BJ (cell line): ENCODE measurements around the gene NARF. TPM values are rescaled to one million over a fixed set of nuclear protein-coding genes. Genes with fewer than 3 reads are reported as not detected.

Experiments
- CTCF ChIA-PET: fragments of 350-600 bp; formaldehyde crosslinking; extraction: SDS; loops from one replicate; lab custom pipeline; 2021; ENCODE audit warnings: antibody characterized with exemption, inconsistent platforms; lab: Yijun Ruan, JAX
- POLR2A ChIA-PET: fragments of 300-600 bp; sonication (Branson Sonifier 250); formaldehyde crosslinking; extraction: SDS; loops from one replicate; lab custom pipeline; 2021; ENCODE audit warnings: antibody characterized with exemption; lab: Charles Lee
- DNase-seq: peaks from one replicate; pipeline ENCODE4 v3.0.0-alpha.2; 2011; ENCODE audit warnings: low read depth
- H3K27me3 ChIP-seq: 2 replicates; pipeline ENCODE4 v1.6.0; 2011; ENCODE audit warnings: low read length; ENCODE audit not compliant: control insufficient read depth, insufficient read depth
- H3K36me3 ChIP-seq: 2 replicates; pipeline ENCODE4 v1.5.1; 2011; ENCODE audit warnings: low read length; ENCODE audit not compliant: control insufficient read depth, insufficient read depth
- H3K4me3 ChIP-seq: 2 replicates; pipeline ENCODE4 v1.5.1; 2011; ENCODE audit warnings: low read depth, mild to moderate bottlenecking, control low read depth, low read length
- CTCF ChIP-seq: IDR thresholded peaks from 2 replicates; pipeline ENCODE4 v1.5.1; 2011; ENCODE audit warnings: low read depth, mild to moderate bottlenecking, control low read depth, inconsistent platforms, low read length, moderate library complexity; ENCODE audit not compliant: insufficient read depth
- polyA plus RNA-seq: library from polyadenylated mRNA; depleted of rRNA; stranded (reverse); fragments of >200 nt; gene quantifications from 2 replicates; pipeline ENCODE4 v1.2.3, GENCODE V29; 2011

Gene NARF
- polyA plus RNA-seq, 1 experiment = 68.5 TPM

DNA sequence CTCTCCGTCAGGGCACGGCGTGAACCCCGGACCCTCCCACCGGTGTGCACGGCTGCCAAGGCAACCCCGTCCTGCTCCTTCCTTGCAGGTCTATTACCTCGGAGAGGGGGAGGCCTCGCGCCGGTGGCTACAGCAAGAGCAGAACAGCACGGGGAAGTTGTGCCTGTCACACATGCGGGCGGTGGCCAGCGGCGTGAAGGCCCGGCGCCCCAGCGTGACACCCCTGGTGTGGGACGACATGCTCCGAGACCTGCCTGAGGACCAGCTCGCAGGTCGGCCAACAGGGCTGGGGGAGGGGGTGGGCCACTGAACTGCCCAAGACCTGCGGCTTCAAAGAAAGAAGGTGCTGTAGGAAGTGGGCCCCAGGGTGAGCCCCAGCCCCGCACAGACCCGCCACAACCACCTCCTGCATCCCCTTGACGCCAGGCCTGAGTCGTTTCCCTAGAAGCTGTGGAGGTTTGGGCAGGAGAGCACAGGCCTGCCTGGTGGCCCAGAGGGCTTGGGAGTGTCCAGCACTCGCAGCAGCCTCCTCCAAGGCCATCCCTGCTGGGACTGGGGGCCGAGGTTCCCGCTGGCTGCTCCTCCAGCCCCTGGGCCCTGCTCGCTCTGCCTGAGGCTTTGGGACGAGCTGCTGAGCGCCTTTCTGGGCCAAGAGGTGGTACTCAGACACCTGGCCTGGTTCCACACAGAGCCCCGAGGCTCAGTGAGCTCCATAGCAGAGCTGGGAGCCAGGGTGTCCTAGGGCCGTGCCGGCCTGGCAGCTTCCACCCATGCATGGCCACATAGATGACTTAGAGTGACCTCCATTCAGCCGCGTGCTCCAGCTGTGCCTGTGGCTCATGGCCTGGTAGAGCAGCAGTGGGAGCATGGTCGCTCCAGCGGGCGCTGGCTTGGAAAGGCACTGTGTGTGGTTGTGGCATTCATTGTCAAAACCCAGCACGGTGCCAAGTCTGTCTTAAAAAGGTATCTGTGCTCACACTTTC, 22.6 kb upstream of the NARF start:
- DNase-seq = no peak
- ChIA-PET CTCF (interaction anchor here (1.4 to 1.6 kb wide), 2 partner anchors 11 to 85 kb away, joined by 4 to 7 read pairs; no protein-coding TSS in a partner anchor), POLR2A (no interaction called here)
- Histone ChIP-seq H3K4me3 (no peak overlapping the region), H3K27me3 (no peaks in the 10 kb centered on the region), H3K36me3 (peaks cover 4% of the 10 kb centered on the region)
- TF ChIP-seq CTCF = no peak

GRCh38 chr17:82436601-82437324, 21.8 kb upstream of the NARF start:
- ChIA-PET CTCF (interaction anchor here (0.5 to 1.6 kb wide), 2 partner anchors 12 to 91 kb away, joined by 3 to 7 read pairs; no protein-coding TSS in a partner anchor), POLR2A (no interaction called here)
- no peak for DNase-seq
- peaks cover 4% of the 10 kb centered on the region for H3K36me3 ChIP-seq
- TF ChIP-seq CTCF = no peak
- H3K27me3 ChIP-seq = no peaks in the 10 kb centered on the region
- H3K4me3 ChIP-seq = no peak overlapping the region

DNA sequence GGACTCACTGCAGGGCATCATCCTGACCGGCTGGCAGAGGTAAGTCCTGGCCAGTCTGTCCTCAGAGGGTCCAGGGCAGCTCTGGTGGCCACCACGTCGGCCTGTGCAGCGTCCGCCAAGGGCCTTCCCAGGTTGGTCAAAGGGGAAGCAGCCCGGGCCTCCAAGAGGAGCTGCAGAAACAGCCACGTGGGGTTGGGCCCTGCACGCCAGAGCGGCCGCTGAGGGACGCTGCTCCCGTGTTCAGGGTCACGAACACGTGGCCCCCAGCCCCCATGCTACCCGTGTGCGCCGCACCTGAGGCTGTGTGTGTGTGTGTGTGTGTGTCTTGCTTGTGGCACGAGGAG, 21.2 kb upstream of the NARF start:
- H3K4me3 ChIP-seq = no peak overlapping the region
- H3K36me3 ChIP-seq = peaks cover 6% of the 10 kb centered on the region
- no peak for TF ChIP-seq CTCF
- no peaks in the 10 kb centered on the region for H3K27me3 ChIP-seq
- DNase-seq = no peak
- POLR2A ChIA-PET = no interaction called here
- CTCF ChIA-PET = interaction anchor here (0.5 kb wide), 1 partner anchor 90 kb away, joined by 3 read pairs; no protein-coding TSS in a partner anchor

- no peak for DNase-seq
- H3K36me3 ChIP-seq = peaks cover 8% of the 10 kb centered on the region
- CTCF ChIA-PET = interaction anchor here (0.8 kb wide), 1 partner anchor 14 kb away, joined by 3 read pairs; no protein-coding TSS in a partner anchor
These were observed 19.9 kb upstream of the NARF start for GRCh38 chr17:82438401-82439193.

More at GRCh38 chr17:82438401-82439193, 19.9 kb upstream of the NARF start:
- TF ChIP-seq CTCF = no peak
- POLR2A ChIA-PET = no interaction called here
- H3K27me3 ChIP-seq = no peaks in the 10 kb centered on the region
- H3K4me3 ChIP-seq = no peak overlapping the region
